ENCODE measurements around the gene KCNJ12. TPM values are rescaled to one million over a fixed set of nuclear protein-coding genes. Genes with fewer than 3 reads are reported as not detected.

KCNJ12 gene
- total and polyA plus RNA-seq, 2 of the 4 experiments (the other 2 are of a cell fraction), result under 0.01 to 0.10 TPM

GRCh38 chr17:21375162-21375560, 996 bp upstream of the KCNJ12 start:
- no peaks in the 10 kb centered on the region for H3K9me3 ChIP-seq (ENCODE audit: control insufficient read depth, insufficient read depth, low read length)
- no peak overlapping the region for H2BK20ac ChIP-seq (ENCODE audit: low read depth, low read length)
- in situ Hi-C loops (cut with MboI; ENCODE audit: low sequenced_read_pairs), result no loop called here
- H4K91ac ChIP-seq (ENCODE audit: insufficient read depth, low read depth, low read length), result no peak overlapping the region
- H3K4me1 ChIP-seq (ENCODE audit: control insufficient read depth, insufficient read depth, low read length), result peaks cover 4% of the 10 kb centered on the region; the same call in 1 of the 2 replicates
- no peak overlapping the region for H2AK9ac ChIP-seq (replicated peaks; ENCODE audit: low read depth, low read length, poor library complexity)
- H3K18ac ChIP-seq (ENCODE audit: low read depth, low read length), result no peak overlapping the region
- peaks cover 65% of the 10 kb centered on the region for H3K27me3 ChIP-seq (ENCODE audit: control insufficient read depth, insufficient read depth, low read length)
- no peaks in the 10 kb centered on the region for H3K9me1 ChIP-seq (ENCODE audit: insufficient read depth, low read length)
- POLR2A ChIA-PET (ENCODE audit: unreplicated experiment), result no interaction called here
- H3K9ac ChIP-seq (ENCODE audit: low read depth, low read length), result no peak overlapping the region
- H3K4me3 ChIP-seq (ENCODE audit: insufficient read depth, low read depth, low read length), result no peak overlapping the region
- H4K5ac ChIP-seq (ENCODE audit: low read depth, low read length), result no peak overlapping the region
- no peak overlapping the region for H2AFZ ChIP-seq (replicated peaks; ENCODE audit: low read length, poor library complexity)
- H3K14ac ChIP-seq (replicated peaks; ENCODE audit: low read depth, low read length), result no peak overlapping the region
- intact Hi-C loops (cut with micrococcal nuclease), result no loop called here
- no peak overlapping the region for H4K8ac ChIP-seq (ENCODE audit: low read depth in 2 of 2, low read length in 2 of 2)
- H2BK120ac ChIP-seq (ENCODE audit: low read depth, low read length), result no peak overlapping the region
- H3K4me2 ChIP-seq (ENCODE audit: low read depth, low read length), result no peak overlapping the region
- H3K56ac ChIP-seq (ENCODE audit: extremely low read depth, insufficient read depth, low read length), result no peak overlapping the region
- no peaks in the 10 kb centered on the region for H4K20me1 ChIP-seq (ENCODE audit: insufficient read depth, low read length)
- no peaks in the 10 kb centered on the region for H3K36me3 ChIP-seq (ENCODE audit: control insufficient read depth, insufficient read depth, low read length)
- no peak for DNase-seq
- BruUV-seq (replicated peaks), result no TSS peak
- no peak overlapping the region for H2BK5ac ChIP-seq (ENCODE audit: low read depth, low read length, poor library complexity, severe bottlenecking)
- TF ChIP-seq BHLHE40 (IDR thresholded peaks at IDR 0.05; ENCODE audit: low read depth, low read length) (no peak), RCOR1 (IDR thresholded peaks at IDR 0.05; ENCODE audit: insufficient replicate concordance, low read length) (no peak), NFE2L2 (IDR thresholded peaks at IDR 0.05; ENCODE audit: low read depth, low read length) (no peak), SMC3 (IDR thresholded peaks at IDR 0.05; ENCODE audit: low read depth, low read length) (no peak), MAFK (IDR thresholded peaks at IDR 0.05; ENCODE audit: low read depth, low read length) (no peak), MAZ (IDR thresholded peaks at IDR 0.05; ENCODE audit: borderline replicate concordance, low read depth, low read length) (no peak), FOS (IDR thresholded peaks at IDR 0.05; ENCODE audit: low read depth, low read length) (no peak), CHD1 (IDR thresholded peaks at IDR 0.05; ENCODE audit: low read depth, low read length) (no peak), RAD21 (IDR thresholded peaks at IDR 0.05; ENCODE audit: low read length) (no peak), CEBPB (IDR thresholded peaks at IDR 0.05; ENCODE audit: low read depth, low read length) (no peak), MXI1 (IDR thresholded peaks at IDR 0.05; ENCODE audit: borderline replicate concordance, low read depth, low read length) (no peak), RFX5 (IDR thresholded peaks at IDR 0.05; ENCODE audit: low read depth, low read length) (no peak), POLR2A (IDR thresholded peaks at IDR 0.05; ENCODE audit: low read depth, low read length) (no peak)
- TF ChIP-seq, protein P1, sequence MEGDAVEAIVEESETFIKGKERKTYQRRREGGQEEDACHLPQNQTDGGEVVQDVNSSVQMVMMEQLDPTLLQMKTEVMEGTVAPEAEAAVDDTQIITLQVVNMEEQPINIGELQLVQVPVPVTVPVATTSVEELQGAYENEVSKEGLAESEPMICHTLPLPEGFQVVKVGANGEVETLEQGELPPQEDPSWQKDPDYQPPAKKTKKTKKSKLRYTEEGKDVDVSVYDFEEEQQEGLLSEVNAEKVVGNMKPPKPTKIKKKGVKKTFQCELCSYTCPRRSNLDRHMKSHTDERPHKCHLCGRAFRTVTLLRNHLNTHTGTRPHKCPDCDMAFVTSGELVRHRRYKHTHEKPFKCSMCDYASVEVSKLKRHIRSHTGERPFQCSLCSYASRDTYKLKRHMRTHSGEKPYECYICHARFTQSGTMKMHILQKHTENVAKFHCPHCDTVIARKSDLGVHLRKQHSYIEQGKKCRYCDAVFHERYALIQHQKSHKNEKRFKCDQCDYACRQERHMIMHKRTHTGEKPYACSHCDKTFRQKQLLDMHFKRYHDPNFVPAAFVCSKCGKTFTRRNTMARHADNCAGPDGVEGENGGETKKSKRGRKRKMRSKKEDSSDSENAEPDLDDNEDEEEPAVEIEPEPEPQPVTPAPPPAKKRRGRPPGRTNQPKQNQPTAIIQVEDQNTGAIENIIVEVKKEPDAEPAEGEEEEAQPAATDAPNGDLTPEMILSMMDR (conservative IDR thresholded peaks at IDR 0.05; ENCODE audit: low read depth, low read length), result no peak
- TF ChIP-seq, protein P2, sequence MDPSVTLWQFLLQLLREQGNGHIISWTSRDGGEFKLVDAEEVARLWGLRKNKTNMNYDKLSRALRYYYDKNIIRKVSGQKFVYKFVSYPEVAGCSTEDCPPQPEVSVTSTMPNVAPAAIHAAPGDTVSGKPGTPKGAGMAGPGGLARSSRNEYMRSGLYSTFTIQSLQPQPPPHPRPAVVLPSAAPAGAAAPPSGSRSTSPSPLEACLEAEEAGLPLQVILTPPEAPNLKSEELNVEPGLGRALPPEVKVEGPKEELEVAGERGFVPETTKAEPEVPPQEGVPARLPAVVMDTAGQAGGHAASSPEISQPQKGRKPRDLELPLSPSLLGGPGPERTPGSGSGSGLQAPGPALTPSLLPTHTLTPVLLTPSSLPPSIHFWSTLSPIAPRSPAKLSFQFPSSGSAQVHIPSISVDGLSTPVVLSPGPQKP (IDR thresholded peaks at IDR 0.05; ENCODE audit: borderline replicate concordance, low read depth, low read length), result no peak
- TF ChIP-seq, protein P3, sequence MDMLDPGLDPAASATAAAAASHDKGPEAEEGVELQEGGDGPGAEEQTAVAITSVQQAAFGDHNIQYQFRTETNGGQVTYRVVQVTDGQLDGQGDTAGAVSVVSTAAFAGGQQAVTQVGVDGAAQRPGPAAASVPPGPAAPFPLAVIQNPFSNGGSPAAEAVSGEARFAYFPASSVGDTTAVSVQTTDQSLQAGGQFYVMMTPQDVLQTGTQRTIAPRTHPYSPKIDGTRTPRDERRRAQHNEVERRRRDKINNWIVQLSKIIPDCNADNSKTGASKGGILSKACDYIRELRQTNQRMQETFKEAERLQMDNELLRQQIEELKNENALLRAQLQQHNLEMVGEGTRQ (IDR thresholded peaks at IDR 0.05; ENCODE audit: low read depth, low read length), result no peak
- no peak overlapping the region for H2BK15ac ChIP-seq (ENCODE audit: low read depth, low read length)
- 100% methylated on average over 1 of the region's 7 CpGs; no CpG with 5 or more reads in 1 of the 2 experiments for WGBS, 2 experiments (ENCODE audit: extremely low coverage in 2 of 2, insufficient read length in 1 of 2)
- CTCF ChIA-PET, result no interaction called here
- no peaks in the 10 kb centered on the region for H3K79me1 ChIP-seq (ENCODE audit: low read depth in 1 of 2, low read length in 2 of 2)
- no peak overlapping the region for H3K23ac ChIP-seq (ENCODE audit: low read depth, low read length)
- H2AK5ac ChIP-seq (ENCODE audit: low read depth, low read length), result no peak overlapping the region
- no peak overlapping the region for H3K27ac ChIP-seq (ENCODE audit: insufficient read depth, low read length)
- H3K4ac ChIP-seq (ENCODE audit: low read depth, low read length), result no peak overlapping the region
- dilution Hi-C loops (cut with HindIII; ENCODE audit: low sequenced_read_pairs, unreplicated experiment), result no loop called here
- ATAC-seq (ENCODE audit: low read depth), result no peak
